CD14-positive monocyte (primary cell): ENCODE results near the gene COA5. TPM values are rescaled to one million over a fixed set of nuclear protein-coding genes. Genes with fewer than 3 reads are reported as not detected.

Experiments used
- DNase-seq, 3 donors: peaks; one replicate each; pipeline ENCODE4 v3.0.0-alpha.2; 2011 to 2022
- H2AFZ ChIP-seq: 2 replicates; pipeline ENCODE4 v1.6.0; 2012; ENCODE audit warnings: mild to moderate bottlenecking, low read depth, low read length, inconsistent platforms; ENCODE audit not compliant: insufficient read depth, poor library complexity, severe bottlenecking
- H3K27ac ChIP-seq, 2 donors: 1 replicate in 1 of 2; 2 replicates in 1 of 2; pipeline ENCODE4 v1.5.1; 2012 to 2013; ENCODE audit warnings: low read length in 2 of 2, control low read depth in 1 of 2, inconsistent platforms in 1 of 2, low read depth in 1 of 2, mild to moderate bottlenecking in 1 of 2
- H3K27me3 ChIP-seq, 2 donors: one replicate each; pipeline versions ENCODE4 v1.6.0 to v1.6.1; 2011 to 2013; ENCODE audit warnings: low read length in 2 of 2; ENCODE audit not compliant: control insufficient read depth in 2 of 2, insufficient read depth in 2 of 2
- H3K36me3 ChIP-seq, 2 donors: replicated peaks in 1 of 2; 1 replicate in 1 of 2; 2 replicates in 1 of 2; pipeline versions ENCODE4 v1.5.1 to v1.6.1; 2012 to 2013; ENCODE audit warnings: low read length in 2 of 2, control low read depth in 1 of 2, inconsistent platforms in 1 of 2, mild to moderate bottlenecking in 1 of 2; ENCODE audit not compliant: insufficient read depth in 2 of 2, control insufficient read depth in 1 of 2
- H3K4me1 ChIP-seq, 2 donors: 1 replicate in 1 of 2; 2 replicates in 1 of 2; pipeline versions ENCODE4 v1.5.1 to v1.6.1; 2012 to 2013; ENCODE audit warnings: low read length in 2 of 2, control low read depth in 1 of 2, inconsistent platforms in 1 of 2, mild to moderate bottlenecking in 1 of 2, moderate library complexity in 1 of 2; ENCODE audit not compliant: insufficient read depth in 2 of 2, control insufficient read depth in 1 of 2
- H3K4me2 ChIP-seq: replicated peaks from 2 replicates; pipeline ENCODE3; 2012; ENCODE audit warnings: low read length, moderate library complexity, mild to moderate bottlenecking; ENCODE audit not compliant: poor library complexity, severe bottlenecking; ENCODE audit errors: extremely low read depth
- H3K4me3 ChIP-seq, 3 experiments: fragments of 200-600 bp in 1 of 3; sonication (generic) in 1 of 3; replicated peaks in 1 of 3; 1 replicate in 2 of 3; 2 replicates in 1 of 3; pipeline ENCODE4 v1.5.1; 2011 to 2013; ENCODE audit warnings: low read length in 3 of 3, mild to moderate bottlenecking in 3 of 3, control low read depth in 2 of 3, low read depth in 2 of 3, inconsistent platforms in 1 of 3, moderate library complexity in 1 of 3
- H3K79me2 ChIP-seq: 2 replicates; pipeline ENCODE4 v1.6.0; 2012; ENCODE audit warnings: mild to moderate bottlenecking, control low read depth, inconsistent platforms, low read length, moderate library complexity; ENCODE audit not compliant: insufficient read depth
- H3K9ac ChIP-seq: 2 replicates; pipeline ENCODE4 v1.6.0; 2017; ENCODE audit warnings: low read length, mild to moderate bottlenecking; ENCODE audit not compliant: insufficient read depth, poor library complexity, severe bottlenecking
- H3K9me3 ChIP-seq, 2 donors: replicated peaks in 1 of 2; 1 replicate in 1 of 2; 2 replicates in 1 of 2; pipeline versions ENCODE4 v1.5.1 to v1.6.1; 2012 to 2013; ENCODE audit warnings: low read length in 2 of 2, control low read depth in 1 of 2; ENCODE audit not compliant: control insufficient read depth in 1 of 2, insufficient read depth in 1 of 2
- H4K20me1 ChIP-seq: 2 replicates; pipeline ENCODE4 v1.6.0; 2012; ENCODE audit warnings: mild to moderate bottlenecking, low read length, control low read depth, moderate library complexity; ENCODE audit not compliant: insufficient read depth
- H3K27ac Mint-ChIP-seq, 7 donors: one replicate each; pipeline ENCODE4 v1.8.0; 2020; ENCODE audit warnings: mild to moderate bottlenecking in 7 of 7, mixed read lengths in 7 of 7, moderate library complexity in 6 of 7, inconsistent platforms in 2 of 7
- H3K27me3 Mint-ChIP-seq, 3 donors: one replicate each; pipeline ENCODE4 v1.8.0; 2021 to 2022; ENCODE audit warnings: low read depth in 3 of 3, mild to moderate bottlenecking in 3 of 3, mixed read lengths in 3 of 3, moderate library complexity in 3 of 3, inconsistent platforms in 1 of 3
- H3K36me3 Mint-ChIP-seq, 2 donors: one replicate each; pipeline ENCODE4 v1.8.0; 2020; ENCODE audit warnings: mixed read lengths in 2 of 2, inconsistent platforms in 1 of 2, mild to moderate bottlenecking in 1 of 2
- H3K4me1 Mint-ChIP-seq: one replicate; pipeline ENCODE4 v1.8.0; 2020; ENCODE audit warnings: mild to moderate bottlenecking, mixed read lengths
- H3K4me3 Mint-ChIP-seq, 2 donors: one replicate each; pipeline ENCODE4 v1.8.0; 2020; ENCODE audit warnings: mild to moderate bottlenecking in 2 of 2, mixed read lengths in 2 of 2, moderate library complexity in 1 of 2
- H3K9me3 Mint-ChIP-seq, 7 donors: one replicate each; pipeline ENCODE4 v1.8.0; 2020 to 2022; ENCODE audit warnings: mixed read lengths in 7 of 7, mild to moderate bottlenecking in 6 of 7, moderate library complexity in 6 of 7, inconsistent platforms in 2 of 7
- CTCF ChIP-seq: fragments of 200-600 bp; IDR thresholded peaks from one replicate; pipeline ENCODE4 v1.8.0; 2022; ENCODE audit warnings: antibody characterized with exemption, mild to moderate bottlenecking
- WGBS: methylation state at CpG from one replicate; pipeline ENCODE4 v1.1.5; 2013; ENCODE audit warnings: missing lambda C conversion rate; ENCODE audit not compliant: insufficient coverage; 5-methylcytosine and 5-hydroxymethylcytosine counted together
- intact Hi-C, 2 donors: fragments of 100-400 bp; cut with micrococcal nuclease; formaldehyde crosslinking; loops; one replicate each; pipeline versions ENCODE4 v1.15.0 to v1.15.1; 2023
- polyA plus RNA-seq, 3 donors: library from polyadenylated mRNA; depleted of rRNA in 1 of 3; unstranded in 2 of 3; stranded (reverse) in 1 of 3; fragments of 300-500 nt in 2 of 3; fragments of >200 nt in 1 of 3; fragmentation: Illumina TruSeq in 2 of 3; gene quantifications; 1 replicate in 2 of 3; 2 replicates in 1 of 3; pipeline ENCODE4 v1.2.3, GENCODE V29; 2012 to 2021

The COA5 gene
- polyA plus RNA-seq, 3 donors: 27.3 to 42.9 (median 39.0) TPM

GRCh38 chr2:98560256-98560771, 48.0 kb downstream of the COA5 start:
- H2AFZ ChIP-seq: no peak overlapping the region
- no peak overlapping the region for H3K4me2 ChIP-seq
- Mint-ChIP-seq H3K4me3 (no peak overlapping the region), H3K27ac (peak overlapping the region in 4 of 7 donors; percentile 10 to 66 (median 42)), H3K27me3 (no peaks in the 10 kb centered on the region), H3K9me3 (no peaks in the 10 kb centered on the region), H3K36me3 (peaks cover 82 to 96% of the 10 kb centered on the region in 2 donors), H3K4me1 (peaks cover 30% of the 10 kb centered on the region)
- H4K20me1 ChIP-seq: peaks cover 30% of the 10 kb centered on the region
- intact Hi-C loops: no loop called here
- peaks cover 95 to 100% of the 10 kb centered on the region in 2 donors for H3K36me3 ChIP-seq
- no peaks in the 10 kb centered on the region for H3K79me2 ChIP-seq
- no peaks in the 10 kb centered on the region for H3K4me1 ChIP-seq
- H3K4me3 ChIP-seq: no peak overlapping the region
- DNase-seq: no peak
- no peak overlapping the region for H3K9ac ChIP-seq
- TF ChIP-seq CTCF: no peak
- no peaks in the 10 kb centered on the region for H3K27me3 ChIP-seq
- WGBS: 97% methylated on average over 9 of the region's 9 CpGs
- no peaks in the 10 kb centered on the region for H3K9me3 ChIP-seq
- no peak overlapping the region for H3K27ac ChIP-seq

- no peak overlapping the region for H3K4me3 Mint-ChIP-seq
- peaks cover 95 to 100% of the 10 kb centered on the region in 2 donors for H3K36me3 ChIP-seq
- TF ChIP-seq CTCF: no peak
- peaks cover 25% of the 10 kb centered on the region for H3K4me1 Mint-ChIP-seq
- H3K27ac ChIP-seq: no peak overlapping the region
- no peak overlapping the region for H3K4me2 ChIP-seq
- no CpG with 5 or more reads among the region's 3 CpGs for WGBS
- H3K4me3 ChIP-seq: no peak overlapping the region
- H3K27ac Mint-ChIP-seq: no peak overlapping the region
- no peaks in the 10 kb centered on the region for H3K27me3 ChIP-seq
- no peak overlapping the region for H2AFZ ChIP-seq
- no peak overlapping the region for H3K9ac ChIP-seq
- H3K36me3 Mint-ChIP-seq: peaks cover 84 to 96% of the 10 kb centered on the region in 2 donors
- H3K9me3 Mint-ChIP-seq: peaks cover 0 to 3% (median 0%) of the 10 kb centered on the region in 7 donors
- no peak for DNase-seq
- intact Hi-C loops: no loop called here
- H3K79me2 ChIP-seq: no peaks in the 10 kb centered on the region
- H3K4me1 ChIP-seq: no peaks in the 10 kb centered on the region
- H3K9me3 ChIP-seq: no peaks in the 10 kb centered on the region
- peaks cover 29% of the 10 kb centered on the region for H4K20me1 ChIP-seq
- H3K27me3 Mint-ChIP-seq: no peaks in the 10 kb centered on the region
Observed at GRCh38 chr2:98559581-98559980, 48.7 kb downstream of the COA5 start.
